H9 (cell line): Measurements from ENCODE around the gene COL8A1. TPM values are rescaled to one million over a fixed set of nuclear protein-coding genes. Genes with fewer than 3 reads are reported as not detected.

ENCODE experiments used
- DNase-seq: peaks from one replicate; pipeline ENCODE4 v3.0.0-alpha.2; 2017
- H2AFZ ChIP-seq: one replicate; pipeline ENCODE4 v1.6.1; 2013; ENCODE audit warnings: mild to moderate bottlenecking, low read length, control low read depth, moderate library complexity
- H2AK5ac ChIP-seq: 2 replicates; pipeline ENCODE4 v1.6.1; 2013; ENCODE audit warnings: low read length, control low read depth, mixed read lengths; ENCODE audit not compliant: insufficient read length
- H2BK120ac ChIP-seq: one replicate; pipeline ENCODE4 v1.6.1; 2013; ENCODE audit warnings: low read depth, mild to moderate bottlenecking, low read length, control low read depth, inconsistent platforms; ENCODE audit not compliant: poor library complexity, severe bottlenecking
- H2BK12ac ChIP-seq: 2 replicates; pipeline ENCODE4 v1.6.1; 2013; ENCODE audit warnings: low read length, control low read depth, mixed read lengths, low read depth; ENCODE audit not compliant: insufficient read length
- H2BK15ac ChIP-seq: 2 replicates; pipeline ENCODE4 v1.6.1; 2013; ENCODE audit warnings: low read depth, low read length, control low read depth
- H2BK20ac ChIP-seq: one replicate; pipeline ENCODE4 v1.6.1; 2013; ENCODE audit warnings: low read depth, mild to moderate bottlenecking, low read length, control low read depth, inconsistent platforms; ENCODE audit not compliant: poor library complexity, severe bottlenecking
- H2BK5ac ChIP-seq: 2 replicates; pipeline ENCODE4 v1.6.1; 2013; ENCODE audit warnings: low read length, control low read depth, mixed read lengths; ENCODE audit not compliant: insufficient read length
- H3K14ac ChIP-seq: 2 replicates; pipeline ENCODE4 v1.6.1; 2013; ENCODE audit warnings: low read length, control low read depth; ENCODE audit not compliant: insufficient read depth
- H3K18ac ChIP-seq: 2 replicates; pipeline ENCODE4 v1.6.1; 2013; ENCODE audit warnings: low read depth, mild to moderate bottlenecking, mixed read lengths, low read length, control low read depth; ENCODE audit not compliant: insufficient read length
- H3K23ac ChIP-seq: 2 replicates; pipeline ENCODE4 v1.6.1; 2013; ENCODE audit warnings: low read length, control low read depth, mixed read lengths, low read depth; ENCODE audit not compliant: insufficient read length
- H3K23me2 ChIP-seq: 2 replicates; pipeline ENCODE4 v1.6.1; 2013; ENCODE audit warnings: low read depth, mild to moderate bottlenecking, mixed read lengths, low read length, control low read depth; ENCODE audit not compliant: insufficient read length, poor library complexity, severe bottlenecking
- H3K27ac ChIP-seq: 2 replicates; pipeline ENCODE4 v1.5.1; 2013; ENCODE audit warnings: low read length, control low read depth, mixed read lengths, low read depth; ENCODE audit not compliant: insufficient read length
- H3K27me3 ChIP-seq: 2 replicates; pipeline ENCODE4 v1.6.1; 2013; ENCODE audit warnings: low read length, control low read depth, inconsistent platforms; ENCODE audit not compliant: insufficient read depth
- H3K4ac ChIP-seq: 2 replicates; pipeline ENCODE4 v1.6.1; 2013; ENCODE audit warnings: low read depth, mild to moderate bottlenecking, control low read depth, inconsistent platforms, low read length, moderate library complexity
- H3K4me1 ChIP-seq: 2 replicates; pipeline ENCODE4 v1.6.1; 2013; ENCODE audit warnings: low read length, control low read depth, inconsistent platforms; ENCODE audit not compliant: insufficient read depth
- H3K4me2 ChIP-seq: 2 replicates; pipeline ENCODE4 v1.6.1; 2013; ENCODE audit warnings: low read length, control low read depth, mixed read lengths; ENCODE audit not compliant: insufficient read length, insufficient read depth
- H3K56ac ChIP-seq: 2 replicates; pipeline ENCODE4 v1.6.1; 2013; ENCODE audit warnings: low read depth, mild to moderate bottlenecking, mixed read lengths, low read length, control low read depth; ENCODE audit not compliant: insufficient read length
- H3K79me1 ChIP-seq: 2 replicates; pipeline ENCODE4 v1.6.1; 2013; ENCODE audit warnings: low read depth, mild to moderate bottlenecking, moderate library complexity, low read length, control low read depth, inconsistent platforms; ENCODE audit not compliant: insufficient read depth, poor library complexity, severe bottlenecking
- H3K79me2 ChIP-seq: 2 replicates; pipeline ENCODE4 v1.6.1; 2013; ENCODE audit warnings: low read length, control low read depth, inconsistent platforms; ENCODE audit not compliant: insufficient read depth
- H3K9ac ChIP-seq: 2 replicates; pipeline ENCODE4 v1.6.1; 2013; ENCODE audit warnings: low read length, control low read depth, mixed read lengths; ENCODE audit not compliant: insufficient read length; ENCODE audit errors: extremely low read depth
- H3K9me3 ChIP-seq: one replicate; pipeline ENCODE4 v1.6.1; 2013; ENCODE audit warnings: low read depth, low read length, inconsistent platforms; ENCODE audit not compliant: control insufficient read depth
- H3T11ph ChIP-seq: one replicate; pipeline ENCODE4 v1.6.1; 2013; ENCODE audit warnings: mild to moderate bottlenecking, low read length, control low read depth, inconsistent platforms
- H4K20me1 ChIP-seq: one replicate; pipeline ENCODE4 v1.6.1; 2013; ENCODE audit not compliant: control insufficient read depth, insufficient read length, insufficient read depth
- H4K5ac ChIP-seq: 2 replicates; pipeline ENCODE4 v1.6.1; 2013; ENCODE audit warnings: low read depth, mild to moderate bottlenecking, mixed read lengths, low read length, control low read depth; ENCODE audit not compliant: insufficient read length
- H4K8ac ChIP-seq: replicated peaks from 2 replicates; pipeline ENCODE4 v1.6.1; 2013; ENCODE audit warnings: low read length, control low read depth, mixed read lengths, low read depth; ENCODE audit not compliant: insufficient read length
- H4K91ac ChIP-seq: 2 replicates; pipeline ENCODE4 v1.6.1; 2013; ENCODE audit warnings: low read depth, mild to moderate bottlenecking, moderate library complexity, mixed read lengths, low read length, control low read depth; ENCODE audit not compliant: insufficient read length
- H3K27ac Mint-ChIP-seq, 3 experiments: 2 replicates in 2 of 3; 3 replicates in 1 of 3; pipeline ENCODE4 v1.8.0; 2020 to 2021; ENCODE audit warnings: mixed read lengths in 3 of 3, mild to moderate bottlenecking in 1 of 3, moderate library complexity in 1 of 3
- H3K27me3 Mint-ChIP-seq: 2 replicates; pipeline ENCODE4 v1.8.0; 2021; ENCODE audit warnings: low read depth, mild to moderate bottlenecking, moderate library complexity, mixed read lengths
- H3K36me3 Mint-ChIP-seq, 3 experiments: 2 replicates in 2 of 3; 3 replicates in 1 of 3; pipeline ENCODE4 v1.8.0; 2020 to 2021; ENCODE audit warnings: low read depth in 3 of 3, mixed read lengths in 3 of 3; ENCODE audit not compliant: insufficient read depth in 1 of 3
- H3K4me1 Mint-ChIP-seq, 2 experiments: 2 replicates each; pipeline ENCODE4 v1.8.0; 2020; ENCODE audit warnings: mixed read lengths in 2 of 2
- H3K4me3 Mint-ChIP-seq, 2 experiments: 2 replicates in 1 of 2; 3 replicates in 1 of 2; pipeline ENCODE4 v1.8.0; 2020 to 2021; ENCODE audit warnings: mild to moderate bottlenecking in 2 of 2, mixed read lengths in 2 of 2, moderate library complexity in 1 of 2
- H3K9me3 Mint-ChIP-seq, 2 experiments: 2 replicates in 1 of 2; 3 replicates in 1 of 2; pipeline ENCODE4 v1.8.0; 2020; ENCODE audit warnings: mild to moderate bottlenecking in 2 of 2, mixed read lengths in 2 of 2, moderate library complexity in 1 of 2
- WGBS: extraction: QIAGEN DNeasy Blood & Tissue Kit; methylation state at CpG from one replicate; pipeline ENCODE4 v1.1.7; 2013; ENCODE audit warnings: missing lambda C conversion rate, low lambda C conversion rate, mixed read lengths; ENCODE audit not compliant: insufficient read length; ENCODE audit errors: extremely low coverage; 5-methylcytosine and 5-hydroxymethylcytosine counted together
- total RNA-seq: library from RNA; stranded (reverse); gene quantifications from 2 replicates; pipeline ENCODE4 v1.2.1, GENCODE V29; 2021
- TF ChIP-seq, protein P1 (sequence below): fragments of 200-600 bp; sonication (generic); conservative IDR thresholded peaks from 3 replicates; pipeline ENCODE4 v1.8.0; 2021; ENCODE audit warnings: antibody characterized with exemption, mild to moderate bottlenecking

COL8A1 gene
- total RNA-seq, 1 experiment from 2014 or later: 0.17 TPM

DNA sequence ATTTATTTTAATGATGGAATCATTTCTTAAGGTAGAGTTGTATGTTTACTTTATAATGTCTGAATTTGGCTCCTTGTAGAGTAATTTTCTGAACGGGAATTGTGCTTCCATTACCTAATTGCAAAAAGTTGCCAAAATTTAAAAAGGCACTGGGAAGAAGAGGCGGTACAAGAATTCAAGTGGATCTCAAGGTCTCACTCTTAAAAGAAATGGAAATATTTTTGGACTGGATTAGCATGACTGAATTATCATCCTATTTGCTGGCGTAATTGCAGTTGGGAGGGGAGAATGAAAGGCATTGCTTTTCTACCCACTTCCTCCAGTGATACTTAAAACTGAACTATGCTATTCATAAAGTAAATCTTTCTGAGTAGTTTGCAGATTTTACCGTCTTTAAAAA is 46.2 kb downstream of the COL8A1 start:
- no peak overlapping the region for H2BK20ac ChIP-seq

More for the DNA sequence above, 46.2 kb downstream of the COL8A1 start:
- no peak overlapping the region for H2AK5ac ChIP-seq
- H3K27me3 ChIP-seq: no peaks in the 10 kb centered on the region
- Mint-ChIP-seq H3K4me3 (no peak overlapping the region), H3K36me3 (no peaks in the 10 kb centered on the region), H3K4me1 (no peaks in the 10 kb centered on the region), H3K27me3 (no peaks in the 10 kb centered on the region), H3K9me3 (no peaks in the 10 kb centered on the region), H3K27ac (no peak overlapping the region)
- H3K9ac ChIP-seq: no peak overlapping the region
- no peak overlapping the region for H4K5ac ChIP-seq
- no peak overlapping the region for H4K91ac ChIP-seq
- H2BK5ac ChIP-seq: no peak overlapping the region
- no peak overlapping the region for H4K8ac ChIP-seq
- no peaks in the 10 kb centered on the region for H3K79me1 ChIP-seq
- no peak overlapping the region for H2AFZ ChIP-seq
- no peaks in the 10 kb centered on the region for H3K4me1 ChIP-seq
- TF ChIP-seq, protein P1, sequence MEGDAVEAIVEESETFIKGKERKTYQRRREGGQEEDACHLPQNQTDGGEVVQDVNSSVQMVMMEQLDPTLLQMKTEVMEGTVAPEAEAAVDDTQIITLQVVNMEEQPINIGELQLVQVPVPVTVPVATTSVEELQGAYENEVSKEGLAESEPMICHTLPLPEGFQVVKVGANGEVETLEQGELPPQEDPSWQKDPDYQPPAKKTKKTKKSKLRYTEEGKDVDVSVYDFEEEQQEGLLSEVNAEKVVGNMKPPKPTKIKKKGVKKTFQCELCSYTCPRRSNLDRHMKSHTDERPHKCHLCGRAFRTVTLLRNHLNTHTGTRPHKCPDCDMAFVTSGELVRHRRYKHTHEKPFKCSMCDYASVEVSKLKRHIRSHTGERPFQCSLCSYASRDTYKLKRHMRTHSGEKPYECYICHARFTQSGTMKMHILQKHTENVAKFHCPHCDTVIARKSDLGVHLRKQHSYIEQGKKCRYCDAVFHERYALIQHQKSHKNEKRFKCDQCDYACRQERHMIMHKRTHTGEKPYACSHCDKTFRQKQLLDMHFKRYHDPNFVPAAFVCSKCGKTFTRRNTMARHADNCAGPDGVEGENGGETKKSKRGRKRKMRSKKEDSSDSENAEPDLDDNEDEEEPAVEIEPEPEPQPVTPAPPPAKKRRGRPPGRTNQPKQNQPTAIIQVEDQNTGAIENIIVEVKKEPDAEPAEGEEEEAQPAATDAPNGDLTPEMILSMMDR: no peak
- H3K14ac ChIP-seq: no peak overlapping the region
- H3K23me2 ChIP-seq: no peaks in the 10 kb centered on the region
- WGBS: no CpG with 5 or more reads among the region's 4 CpGs
- H3K4ac ChIP-seq: no peak overlapping the region
- H3K18ac ChIP-seq: no peak overlapping the region
- H4K20me1 ChIP-seq: no peaks in the 10 kb centered on the region
- H3K79me2 ChIP-seq: no peaks in the 10 kb centered on the region
- DNase-seq: no peak
- H3K9me3 ChIP-seq: no peaks in the 10 kb centered on the region
- no peak overlapping the region for H2BK120ac ChIP-seq
- no peak overlapping the region for H2BK12ac ChIP-seq
- no peak overlapping the region for H3K23ac ChIP-seq
- no peak overlapping the region for H3T11ph ChIP-seq
- no peak overlapping the region for H3K56ac ChIP-seq
- H3K27ac ChIP-seq: no peak overlapping the region
- no peak overlapping the region for H3K4me2 ChIP-seq
- no peak overlapping the region for H2BK15ac ChIP-seq
